Lower lobe of right lung (tissue), 2 donors: ENCODE measurements around the gene PRIMPOL. TPM values are rescaled to one million over a fixed set of nuclear protein-coding genes. Genes with fewer than 3 reads are reported as not detected.

Experiments used
- ATAC-seq, 2 donors: fragments of 200-7000 bp; cut with Tn5 transposase; one replicate each; pipeline ENCODE4 v1.9.1; 2020 to 2022; ENCODE audit warnings: mild to moderate bottlenecking in 2 of 2, moderate library complexity in 2 of 2
- DNase-seq: peaks from one replicate; pipeline ENCODE4 v3.0.0-alpha.2; 2020
- H3K27ac ChIP-seq: fragments of 200-600 bp; one replicate; pipeline ENCODE4 v1.8.0; 2022
- H3K27me3 ChIP-seq: fragments of 200-600 bp; one replicate; pipeline ENCODE4 v1.8.0; 2022; ENCODE audit warnings: low read depth
- H3K36me3 ChIP-seq: fragments of 200-600 bp; one replicate; pipeline ENCODE4 v1.8.0; 2022; ENCODE audit warnings: mild to moderate bottlenecking
- H3K4me1 ChIP-seq: fragments of 200-600 bp; one replicate; pipeline ENCODE4 v1.8.0; 2022
- H3K4me3 ChIP-seq: fragments of 200-600 bp; one replicate; pipeline ENCODE4 v1.8.0; 2022; ENCODE audit warnings: mild to moderate bottlenecking
- H3K9me3 ChIP-seq: fragments of 200-600 bp; one replicate; pipeline ENCODE4 v1.8.0; 2022
- intact Hi-C: fragments of 100-400 bp; cut with DNase I; formaldehyde crosslinking; loops from one replicate; pipeline ENCODE4 v1.11.0; 2022
- total RNA-seq: library from RNA; stranded (reverse); fragmentation: NEBNext Ultra II Directional; extraction: Animal tissue kit (Norgen Biotek cat#: 25700); gene quantifications from one replicate; pipeline ENCODE4 v1.2.1, GENCODE V29; 2021
- TF ChIP-seq, protein P1 (sequence below): fragments of 200-600 bp; IDR thresholded peaks from one replicate; pipeline ENCODE4 v1.8.0; 2022; ENCODE audit warnings: antibody characterized with exemption, mild to moderate bottlenecking
- donor health status: DM: no; HTN: yes; CAD: no; lungs with severe emphysema.

The PRIMPOL gene
- total RNA-seq, 1 donor from 2014 or later: 14.0 TPM

DNA sequence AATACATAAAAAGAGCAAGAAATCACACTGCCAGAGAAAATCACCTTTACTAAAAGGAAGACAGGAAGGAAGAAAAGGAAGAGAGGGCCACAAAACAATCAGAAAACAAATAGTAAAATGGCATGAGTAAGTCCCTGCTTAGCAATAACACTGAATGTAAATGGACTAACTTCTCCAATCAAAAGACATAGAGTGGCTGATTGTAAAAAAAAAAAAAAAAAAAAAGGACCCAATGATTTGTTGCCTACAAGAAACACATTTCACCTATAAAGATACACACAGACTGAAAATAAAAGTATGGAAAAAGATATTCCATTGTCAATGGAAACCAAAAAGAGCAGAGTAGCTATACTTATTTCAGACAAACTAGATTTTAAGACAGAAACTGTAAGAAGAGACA, 71.7 kb downstream of the PRIMPOL start:
- no peak overlapping the region for H3K27ac ChIP-seq
- no peaks in the 10 kb centered on the region for H3K36me3 ChIP-seq
- intact Hi-C loops: no loop called here
- ATAC-seq (no peak), DNase-seq (no peak)
- H3K9me3 ChIP-seq: no peaks in the 10 kb centered on the region
- TF ChIP-seq, protein P1, sequence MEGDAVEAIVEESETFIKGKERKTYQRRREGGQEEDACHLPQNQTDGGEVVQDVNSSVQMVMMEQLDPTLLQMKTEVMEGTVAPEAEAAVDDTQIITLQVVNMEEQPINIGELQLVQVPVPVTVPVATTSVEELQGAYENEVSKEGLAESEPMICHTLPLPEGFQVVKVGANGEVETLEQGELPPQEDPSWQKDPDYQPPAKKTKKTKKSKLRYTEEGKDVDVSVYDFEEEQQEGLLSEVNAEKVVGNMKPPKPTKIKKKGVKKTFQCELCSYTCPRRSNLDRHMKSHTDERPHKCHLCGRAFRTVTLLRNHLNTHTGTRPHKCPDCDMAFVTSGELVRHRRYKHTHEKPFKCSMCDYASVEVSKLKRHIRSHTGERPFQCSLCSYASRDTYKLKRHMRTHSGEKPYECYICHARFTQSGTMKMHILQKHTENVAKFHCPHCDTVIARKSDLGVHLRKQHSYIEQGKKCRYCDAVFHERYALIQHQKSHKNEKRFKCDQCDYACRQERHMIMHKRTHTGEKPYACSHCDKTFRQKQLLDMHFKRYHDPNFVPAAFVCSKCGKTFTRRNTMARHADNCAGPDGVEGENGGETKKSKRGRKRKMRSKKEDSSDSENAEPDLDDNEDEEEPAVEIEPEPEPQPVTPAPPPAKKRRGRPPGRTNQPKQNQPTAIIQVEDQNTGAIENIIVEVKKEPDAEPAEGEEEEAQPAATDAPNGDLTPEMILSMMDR: no peak
- H3K4me1 ChIP-seq: no peaks in the 10 kb centered on the region
- H3K4me3 ChIP-seq: no peak overlapping the region
- no peaks in the 10 kb centered on the region for H3K27me3 ChIP-seq

DNA sequence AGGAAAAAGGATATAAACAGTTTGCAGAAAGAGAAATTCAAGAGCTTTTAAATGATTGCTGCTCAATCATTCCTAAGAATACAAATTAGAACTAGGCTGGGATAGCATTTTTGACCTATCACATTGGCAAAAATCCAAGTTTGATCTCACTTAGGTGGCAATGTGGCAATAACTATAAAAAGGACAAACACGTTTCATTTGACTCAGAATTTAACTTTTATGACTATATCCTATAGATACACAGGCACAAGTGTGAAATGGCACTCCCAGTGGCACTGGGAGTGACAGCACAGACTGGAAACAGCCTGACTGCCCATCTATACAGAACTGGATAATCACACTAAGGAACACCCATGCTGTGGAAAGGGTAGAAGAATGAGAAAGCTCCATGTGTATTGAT, 73.3 kb downstream of the PRIMPOL start:
- no peak for ATAC-seq
- intact Hi-C loops: no loop called here
- Histone ChIP-seq H3K9me3 (no peaks in the 10 kb centered on the region), H3K36me3 (no peaks in the 10 kb centered on the region), H3K27ac (no peak overlapping the region), H3K27me3 (no peaks in the 10 kb centered on the region), H3K4me3 (no peak overlapping the region), H3K4me1 (no peaks in the 10 kb centered on the region)
- no peak for DNase-seq
- TF ChIP-seq, protein P1: no peak

DNA sequence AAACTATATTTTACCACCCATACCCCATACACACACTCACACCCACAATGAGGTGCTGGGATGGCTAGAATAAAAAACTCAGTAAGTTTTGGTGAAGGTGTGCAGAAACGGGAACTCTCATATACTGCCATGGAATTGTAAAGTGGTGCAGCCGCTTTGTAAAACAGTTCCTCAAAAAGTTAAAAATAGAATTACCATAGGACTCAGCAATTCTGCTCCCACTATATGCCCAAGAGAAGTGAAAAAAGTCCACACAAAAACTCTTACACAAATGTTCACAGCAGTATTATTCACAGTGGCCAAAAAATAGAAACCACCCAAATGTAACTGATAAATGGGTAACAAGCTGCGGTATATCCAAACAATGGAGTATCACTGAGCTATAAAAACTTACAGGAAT, 77.9 kb downstream of the PRIMPOL start:
- no peak for DNase-seq
- ATAC-seq: no peak
- H3K4me3 ChIP-seq: no peak overlapping the region
- H3K36me3 ChIP-seq: no peaks in the 10 kb centered on the region
- no peaks in the 10 kb centered on the region for H3K27me3 ChIP-seq
- intact Hi-C loops: no loop called here
- H3K4me1 ChIP-seq: no peaks in the 10 kb centered on the region
- TF ChIP-seq, protein P1: no peak
- no peaks in the 10 kb centered on the region for H3K9me3 ChIP-seq
- H3K27ac ChIP-seq: no peak overlapping the region

DNA sequence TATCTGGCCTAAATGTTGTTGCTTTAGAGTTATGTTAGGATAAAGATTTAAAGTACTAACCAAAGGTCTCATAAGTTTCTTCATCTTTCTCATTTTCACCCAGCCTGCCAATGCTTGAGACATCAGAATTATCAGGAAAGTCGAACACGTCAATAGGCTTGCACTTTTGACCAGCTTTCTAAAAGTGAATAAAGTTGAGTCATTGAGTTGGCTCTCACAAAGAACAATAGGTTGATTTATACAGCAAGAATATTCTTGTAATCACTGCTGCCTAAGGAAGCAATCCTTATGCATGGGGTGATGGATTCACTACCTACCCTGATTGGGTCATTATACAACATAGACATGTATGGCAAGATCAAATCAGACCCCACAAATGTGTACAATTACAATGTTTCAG, 79.3 kb downstream of the PRIMPOL start:
- no peaks in the 10 kb centered on the region for H3K9me3 ChIP-seq
- TF ChIP-seq, protein P1: no peak
- no peaks in the 10 kb centered on the region for H3K27me3 ChIP-seq
- H3K4me3 ChIP-seq: no peak overlapping the region
- intact Hi-C loops: no loop called here
- no peaks in the 10 kb centered on the region for H3K36me3 ChIP-seq
- H3K27ac ChIP-seq: no peak overlapping the region
- H3K4me1 ChIP-seq: peaks cover 9% of the 10 kb centered on the region
- DNase-seq (no peak), ATAC-seq (no peak)

DNA sequence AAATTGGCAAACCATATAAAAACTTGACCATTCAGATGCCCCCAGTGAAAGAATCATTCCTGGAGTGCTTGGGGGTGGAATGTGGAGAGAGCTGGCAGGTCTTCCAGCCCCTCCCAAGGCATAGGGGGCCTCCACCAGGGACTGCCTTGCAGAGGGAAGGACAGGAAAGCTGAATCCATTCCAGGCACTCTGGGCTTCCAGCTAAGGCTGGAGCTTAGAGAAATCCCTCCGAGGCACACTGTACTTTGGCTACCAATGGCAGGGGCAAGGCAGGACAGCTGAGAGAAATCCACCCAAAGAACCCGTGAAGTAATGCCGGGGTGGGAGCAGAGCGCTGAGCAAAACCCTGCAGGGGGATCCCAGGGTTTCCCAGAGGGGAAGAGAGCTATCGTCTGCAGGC, 80.4 kb downstream of the PRIMPOL start:
- Histone ChIP-seq H3K36me3 (no peaks in the 10 kb centered on the region), H3K9me3 (no peaks in the 10 kb centered on the region), H3K27ac (no peak overlapping the region), H3K4me1 (peaks cover 14% of the 10 kb centered on the region), H3K4me3 (no peak overlapping the region), H3K27me3 (no peaks in the 10 kb centered on the region)
- TF ChIP-seq, protein P1: no peak
- no peak for DNase-seq
- ATAC-seq: no peak
- intact Hi-C loops: no loop called here

DNA sequence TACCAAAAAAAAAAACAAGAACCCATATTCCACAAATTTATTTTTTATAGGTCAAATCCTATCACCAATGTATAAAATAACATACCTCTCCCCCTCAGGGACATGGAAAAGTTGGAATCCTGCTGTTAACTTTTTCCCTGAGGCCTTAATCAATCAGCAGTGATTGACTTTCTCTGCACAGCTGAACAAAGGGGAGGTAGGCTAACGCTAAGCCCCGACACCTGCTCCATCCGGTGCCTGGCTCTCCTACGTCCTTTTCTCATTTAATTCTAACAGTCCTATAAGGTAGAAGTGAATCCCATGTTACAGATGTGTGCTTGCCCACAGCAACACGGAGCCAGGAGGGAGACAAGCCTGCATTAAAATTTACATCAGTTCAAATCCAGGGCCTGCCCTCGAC, 81.5 kb downstream of the PRIMPOL start:
- no peak for DNase-seq
- Histone ChIP-seq H3K4me1 (peaks cover 14% of the 10 kb centered on the region), H3K36me3 (no peaks in the 10 kb centered on the region), H3K27ac (no peak overlapping the region), H3K27me3 (no peaks in the 10 kb centered on the region), H3K4me3 (no peak overlapping the region), H3K9me3 (no peaks in the 10 kb centered on the region)
- no peak for ATAC-seq
- intact Hi-C loops: no loop called here
- TF ChIP-seq, protein P1: no peak
